NT2/D1 (cell line): ENCODE data around the gene MYO3B.

Source experiments
- YY1 ChIP-seq: IDR thresholded peaks from 2 replicates; pipeline ENCODE4 v1.6.1; 2011; ENCODE audit not compliant: insufficient read length, insufficient read depth
- ZNF274 ChIP-seq: IDR thresholded peaks from 2 replicates; pipeline ENCODE4 v1.6.1; 2011; ENCODE audit warnings: mild to moderate bottlenecking, low read depth, low read length

DNA sequence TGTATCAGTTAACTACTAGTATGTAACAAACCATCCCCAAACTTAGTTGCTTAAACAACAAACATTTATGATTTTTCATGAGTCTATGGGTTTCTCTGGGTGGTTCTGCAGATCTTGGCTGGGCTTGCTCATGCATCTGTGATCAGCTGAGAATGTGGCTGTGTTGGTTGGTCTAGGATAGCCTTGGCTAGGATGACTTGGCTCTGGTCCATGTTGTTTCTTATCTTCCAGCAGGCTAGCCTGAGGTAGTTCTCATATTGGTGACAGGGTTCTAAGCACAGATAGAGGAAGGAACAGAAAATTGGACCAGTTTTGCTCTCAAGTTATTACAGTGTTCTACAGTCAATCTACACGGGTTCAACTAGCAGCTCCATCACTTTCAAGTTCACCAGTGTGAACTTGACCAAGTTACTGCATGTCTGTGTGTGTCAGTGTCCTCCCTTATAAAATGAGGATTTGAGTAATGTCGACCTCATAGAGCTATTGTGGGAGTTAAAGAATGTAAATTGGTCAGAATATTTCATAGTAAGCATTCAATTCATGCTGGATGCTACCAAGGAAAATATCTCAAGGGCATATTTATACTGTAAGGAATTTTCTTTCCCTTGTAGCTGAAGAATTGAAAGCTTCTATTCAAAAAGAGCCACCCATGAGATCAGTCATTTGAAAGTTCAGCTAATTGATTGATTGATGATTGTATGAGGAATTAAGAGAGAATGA, 65.3 kb downstream of the MYO3B start:
- TF ChIP-seq YY1 (no peak), ZNF274 (no peak)
